NK-92 (cell line): ENCODE results near the gene CTBP1.

Experiments used
- DNase-seq: peaks from one replicate; lab custom pipeline; 2025; ENCODE audit not compliant: unreplicated experiment; lab: John Stamatoyannopoulos, UW

The CTBP1 gene

GRCh38 chr4:1285151-1285789 lies 36.3 kb upstream of the CTBP1 start:
- no peak for DNase-seq

DNA sequence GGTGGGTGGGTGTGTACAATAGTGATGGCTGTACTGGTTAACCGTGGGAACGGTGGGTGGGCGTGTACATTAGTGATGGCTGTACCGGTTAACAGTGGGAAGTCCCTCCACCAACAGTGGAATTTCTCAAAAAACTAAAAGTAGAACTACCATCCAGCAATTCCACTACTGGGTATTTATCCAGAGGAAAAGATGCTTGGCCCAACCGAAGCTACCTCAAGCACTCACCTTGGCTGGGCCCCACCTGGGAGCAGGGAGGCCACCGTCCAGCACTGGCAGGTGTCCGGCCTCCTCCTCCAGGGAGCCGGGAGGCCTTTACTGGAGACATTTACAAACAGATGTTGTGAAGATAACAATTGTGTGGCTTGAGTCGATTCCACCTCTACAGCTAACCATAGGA lies 34.8 kb upstream of the CTBP1 start:
- no peak for DNase-seq

DNA sequence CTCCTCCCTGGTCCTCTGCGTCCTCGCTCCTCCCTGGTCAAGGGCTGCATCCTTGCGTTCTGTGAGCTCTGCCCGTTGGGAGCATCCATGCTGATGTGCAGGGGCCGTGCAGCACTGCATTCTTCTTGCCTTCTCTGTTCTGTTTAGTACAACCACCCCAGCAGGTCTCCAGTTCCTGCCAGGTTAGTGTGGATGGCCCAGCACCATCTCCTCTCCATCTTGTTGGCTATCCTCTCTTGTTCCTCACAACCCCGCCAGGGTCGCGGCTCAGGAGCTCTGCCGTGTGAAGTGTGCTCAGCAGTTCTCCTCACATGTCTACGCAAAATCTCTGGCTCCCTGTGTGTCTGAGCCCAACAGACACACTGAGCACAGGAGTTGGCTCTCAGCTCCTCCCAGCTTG lies 30.3 kb upstream of the CTBP1 start:
- DNase-seq, result no peak

DNA sequence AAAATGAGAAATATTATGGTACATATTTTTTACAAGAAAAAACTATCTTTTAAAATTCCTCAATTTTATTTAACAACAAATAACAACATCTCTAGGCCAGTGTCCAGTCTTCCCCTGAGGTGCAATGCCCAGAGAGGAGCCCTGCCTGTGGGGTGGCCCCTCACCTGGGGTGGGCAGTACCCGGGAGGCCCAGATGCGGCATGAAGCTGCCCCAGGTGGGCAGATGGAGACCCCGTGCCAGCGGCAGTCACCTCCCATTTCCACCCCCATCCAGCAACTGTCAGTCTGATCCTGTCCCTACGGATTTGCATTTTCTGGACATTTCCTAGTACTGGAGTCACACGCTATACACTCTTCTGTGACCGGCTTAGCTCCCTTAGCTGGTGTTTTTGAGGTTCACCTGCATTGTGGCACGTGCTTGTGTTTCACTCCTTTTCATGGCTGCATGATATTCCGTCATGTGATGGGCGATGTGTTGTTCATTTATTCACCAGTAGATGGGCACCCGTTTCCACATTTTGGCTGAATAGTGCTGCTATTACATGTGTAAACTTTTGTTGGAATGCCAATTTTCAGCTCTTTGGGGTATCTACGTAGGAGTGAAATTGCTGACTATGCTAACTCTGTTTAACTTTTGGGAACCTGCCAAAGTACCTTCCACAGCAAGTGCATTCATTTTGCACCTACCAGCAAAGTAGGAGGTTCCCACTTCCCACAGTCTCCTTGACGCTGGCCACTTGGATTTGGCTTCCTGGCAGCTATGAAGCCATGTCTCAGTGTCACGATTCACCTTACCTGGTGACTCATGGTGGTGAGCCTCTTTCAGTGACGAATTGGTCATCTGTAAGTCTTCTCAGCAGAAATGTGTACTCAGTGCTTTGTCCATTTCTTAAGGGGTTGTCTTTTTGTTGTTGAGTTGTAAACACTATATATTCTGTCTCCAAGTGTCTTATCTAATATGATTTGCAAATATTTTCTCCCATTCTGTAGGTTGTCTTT lies 29.0 kb upstream of the CTBP1 start:
- DNase-seq, result no peak

- no peak for DNase-seq
Observed at GRCh38 chr4:1276984-1277383, 28.1 kb upstream of the CTBP1 start.

GRCh38 chr4:1274871-1275270 lies 25.9 kb upstream of the CTBP1 start:
- DNase-seq, result no peak

DNA sequence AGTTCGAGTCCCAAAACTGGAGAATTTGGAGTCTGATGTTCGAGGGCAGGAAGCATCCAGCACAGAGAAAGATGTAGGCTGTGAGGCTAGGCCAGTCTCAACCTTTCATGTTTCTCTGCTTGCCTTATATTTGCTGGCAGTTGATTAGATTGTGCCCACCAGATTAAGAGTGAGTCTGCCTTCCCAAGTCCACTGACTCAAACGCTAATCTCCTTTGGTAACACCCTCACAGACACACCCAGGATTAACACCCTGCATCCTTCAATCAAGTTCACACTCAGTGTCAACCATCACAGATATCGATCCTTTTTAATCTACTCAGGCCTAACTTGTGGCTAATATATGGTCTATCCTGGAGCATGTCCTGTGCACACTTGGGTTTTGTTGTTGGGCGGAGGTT lies 22.8 kb upstream of the CTBP1 start:
- no peak for DNase-seq

DNA sequence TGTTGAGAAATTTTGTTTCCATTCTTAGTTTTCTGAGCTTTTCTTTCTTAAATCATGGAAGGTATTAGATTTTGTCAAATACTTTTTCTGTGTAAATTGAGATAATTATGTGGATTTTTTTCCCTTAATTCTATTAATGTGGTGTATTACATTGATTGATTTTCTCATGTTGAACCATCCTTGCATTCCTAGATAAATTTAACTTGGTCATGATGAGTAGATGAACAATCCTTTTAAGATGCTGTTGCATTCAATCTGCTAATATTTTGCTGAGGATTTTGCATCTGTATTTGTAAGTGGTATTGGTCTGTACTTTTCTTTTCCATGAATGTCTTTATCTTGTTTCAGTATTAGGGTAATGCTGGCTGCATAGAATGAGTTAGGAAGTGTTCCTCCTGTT lies 20.3 kb upstream of the CTBP1 start:
- DNase-seq, result no peak

DNA sequence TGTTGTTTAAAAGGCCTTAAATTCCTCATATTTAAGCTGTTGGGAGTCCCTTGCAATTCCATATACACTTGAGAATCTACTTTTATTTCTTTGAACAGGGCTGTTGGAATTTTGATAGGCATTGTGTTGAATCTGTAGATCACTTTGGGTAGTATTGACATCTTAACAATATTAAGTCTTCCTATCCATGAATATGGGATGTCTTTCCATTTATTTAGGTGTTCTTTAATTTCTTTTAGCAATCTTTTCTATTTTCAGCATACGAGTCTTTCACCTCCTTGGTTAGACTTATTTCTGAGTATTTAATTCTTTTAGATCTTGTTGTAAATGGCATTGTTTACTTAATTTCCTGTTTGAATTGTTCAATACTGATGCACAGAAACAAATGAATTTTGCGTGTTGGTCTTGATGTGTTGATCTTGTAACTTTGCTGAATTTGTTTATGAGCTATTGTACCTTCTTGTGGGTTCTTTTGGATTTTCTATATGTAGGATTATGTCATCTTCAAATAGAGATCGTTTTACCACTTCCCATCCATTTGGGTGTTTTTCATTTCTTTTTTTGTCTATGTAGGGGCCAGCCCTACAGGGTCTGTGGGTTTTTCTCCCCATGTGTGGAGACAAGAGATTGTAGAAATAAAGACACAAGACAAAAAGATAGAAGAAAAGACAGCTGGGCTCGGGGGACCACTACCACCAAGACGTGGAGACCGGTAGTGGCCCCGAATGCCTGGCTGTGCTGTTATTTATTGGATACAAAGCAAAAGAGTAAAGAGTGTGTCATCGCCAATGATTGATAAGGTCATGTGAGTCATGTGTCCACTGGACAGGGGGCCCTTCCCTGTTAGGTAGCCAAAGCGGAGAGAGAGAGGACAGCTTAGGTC lies 18.2 kb upstream of the CTBP1 start:
- no peak for DNase-seq

- DNase-seq, result no peak
Observed at GRCh38 chr4:1265351-1265750, 16.4 kb upstream of the CTBP1 start.

DNA sequence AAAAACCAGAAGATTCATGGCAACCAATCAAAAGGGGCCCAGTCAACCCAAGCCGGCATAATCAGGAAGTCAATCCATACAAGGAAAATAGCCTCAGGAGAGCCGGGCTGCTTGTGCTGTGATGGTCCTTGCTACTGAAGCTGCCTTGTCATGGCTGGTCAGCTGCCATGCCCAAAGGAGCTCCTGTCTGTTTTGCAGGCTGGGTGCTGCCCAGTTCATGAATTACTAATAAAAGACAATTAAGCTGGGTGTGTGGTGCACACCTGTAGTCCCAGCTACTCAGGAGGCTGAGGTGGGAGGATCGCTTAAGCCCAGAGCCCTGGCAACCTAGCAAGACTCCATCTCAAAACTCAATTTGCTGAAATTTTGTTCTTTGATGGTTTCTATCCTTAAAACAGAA lies 16.0 kb upstream of the CTBP1 start:
- no peak for DNase-seq

GRCh38 chr4:1261107-1261928 lies 12.4 kb upstream of the CTBP1 start:
- DNase-seq, result no peak

- DNase-seq, result no peak
Observed at GRCh38 chr4:1260418-1261106, 11.6 kb upstream of the CTBP1 start.

DNA sequence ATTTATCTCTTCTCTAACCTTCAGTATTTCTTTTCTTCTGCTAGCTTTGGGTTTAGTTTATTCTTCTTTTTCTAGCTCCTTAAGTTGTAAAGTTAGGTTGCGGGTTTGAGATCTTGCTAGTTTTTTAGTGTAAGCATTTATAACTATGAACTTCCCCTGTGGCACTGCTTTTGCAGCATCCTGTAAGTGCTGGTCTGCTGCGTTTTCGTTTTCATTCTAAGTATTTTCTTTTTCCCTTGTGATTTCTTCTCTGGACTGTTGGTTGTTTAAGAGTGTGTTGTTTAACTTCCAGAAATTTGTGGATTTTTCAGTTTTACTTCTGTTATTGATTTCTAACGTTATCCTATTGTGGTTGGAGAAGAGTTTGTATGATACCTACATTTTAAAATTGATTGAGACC lies 11.0 kb upstream of the CTBP1 start:
- no peak for DNase-seq

- no peak for DNase-seq
Observed at GRCh38 chr4:1258457-1258856, 9.5 kb upstream of the CTBP1 start.

- DNase-seq, result no peak
Observed at GRCh38 chr4:1255699-1256098, 6.8 kb upstream of the CTBP1 start.

- no peak for DNase-seq
Observed at GRCh38 chr4:1255151-1255550, 6.2 kb upstream of the CTBP1 start.

GRCh38 chr4:1253831-1254230 lies 4.9 kb upstream of the CTBP1 start:
- no peak for DNase-seq

GRCh38 chr4:1252928-1253492 lies 4.1 kb upstream of the CTBP1 start:
- DNase-seq, result no peak

- DNase-seq, result no peak
Observed at GRCh38 chr4:1251773-1252066, 2.8 kb upstream of the CTBP1 start.
